Glutamatergic neuron (in vitro differentiated cells): ENCODE measurements around the gene CAMTA1. TPM values are rescaled to one million over a fixed set of nuclear protein-coding genes. Genes with fewer than 3 reads are reported as not detected.

Experiments used
- DNase-seq: peaks from one replicate; pipeline ENCODE4 v3.0.0; 2022
- H3K27ac Mint-ChIP-seq: one replicate; pipeline ENCODE4 v1.8.0; 2020; ENCODE audit warnings: mild to moderate bottlenecking, mixed read lengths, inconsistent platforms; ENCODE audit not compliant: unreplicated experiment
- H3K27me3 Mint-ChIP-seq: one replicate; pipeline ENCODE4 v1.8.0; 2020; ENCODE audit warnings: mild to moderate bottlenecking, moderate library complexity, mixed read lengths, inconsistent platforms; ENCODE audit not compliant: unreplicated experiment
- H3K36me3 Mint-ChIP-seq: one replicate; pipeline ENCODE4 v1.8.0; 2020; ENCODE audit warnings: mild to moderate bottlenecking, mixed read lengths, inconsistent platforms; ENCODE audit not compliant: unreplicated experiment
- H3K4me1 Mint-ChIP-seq: one replicate; pipeline ENCODE4 v1.8.0; 2020; ENCODE audit warnings: mild to moderate bottlenecking, low read depth, mixed read lengths, inconsistent platforms; ENCODE audit not compliant: unreplicated experiment
- H3K4me3 Mint-ChIP-seq: one replicate; pipeline ENCODE4 v1.8.0; 2020; ENCODE audit warnings: mild to moderate bottlenecking, mixed read lengths, inconsistent platforms; ENCODE audit not compliant: unreplicated experiment
- H3K9me3 Mint-ChIP-seq: one replicate; pipeline ENCODE4 v1.8.0; 2020; ENCODE audit warnings: mild to moderate bottlenecking, moderate library complexity, mixed read lengths, inconsistent platforms; ENCODE audit not compliant: unreplicated experiment
- CTCF ChIP-seq: fragments of 200-600 bp; sonication (generic); IDR thresholded peaks from one replicate; pipeline ENCODE4 v1.5.0; 2021; ENCODE audit not compliant: partially characterized antibody, unreplicated experiment
- total RNA-seq: library from RNA; stranded (reverse); fragmentation: NEBNext Ultra II Directional; extraction: Animal tissue kit (Norgen Biotek cat#: 25700); gene quantifications from one replicate; pipeline ENCODE4 v1.2.1, GENCODE V29; 2021; ENCODE audit not compliant: unreplicated experiment

CAMTA1 gene
- total RNA-seq, 1 donor from 2014 or later = 77.2 TPM

DNA sequence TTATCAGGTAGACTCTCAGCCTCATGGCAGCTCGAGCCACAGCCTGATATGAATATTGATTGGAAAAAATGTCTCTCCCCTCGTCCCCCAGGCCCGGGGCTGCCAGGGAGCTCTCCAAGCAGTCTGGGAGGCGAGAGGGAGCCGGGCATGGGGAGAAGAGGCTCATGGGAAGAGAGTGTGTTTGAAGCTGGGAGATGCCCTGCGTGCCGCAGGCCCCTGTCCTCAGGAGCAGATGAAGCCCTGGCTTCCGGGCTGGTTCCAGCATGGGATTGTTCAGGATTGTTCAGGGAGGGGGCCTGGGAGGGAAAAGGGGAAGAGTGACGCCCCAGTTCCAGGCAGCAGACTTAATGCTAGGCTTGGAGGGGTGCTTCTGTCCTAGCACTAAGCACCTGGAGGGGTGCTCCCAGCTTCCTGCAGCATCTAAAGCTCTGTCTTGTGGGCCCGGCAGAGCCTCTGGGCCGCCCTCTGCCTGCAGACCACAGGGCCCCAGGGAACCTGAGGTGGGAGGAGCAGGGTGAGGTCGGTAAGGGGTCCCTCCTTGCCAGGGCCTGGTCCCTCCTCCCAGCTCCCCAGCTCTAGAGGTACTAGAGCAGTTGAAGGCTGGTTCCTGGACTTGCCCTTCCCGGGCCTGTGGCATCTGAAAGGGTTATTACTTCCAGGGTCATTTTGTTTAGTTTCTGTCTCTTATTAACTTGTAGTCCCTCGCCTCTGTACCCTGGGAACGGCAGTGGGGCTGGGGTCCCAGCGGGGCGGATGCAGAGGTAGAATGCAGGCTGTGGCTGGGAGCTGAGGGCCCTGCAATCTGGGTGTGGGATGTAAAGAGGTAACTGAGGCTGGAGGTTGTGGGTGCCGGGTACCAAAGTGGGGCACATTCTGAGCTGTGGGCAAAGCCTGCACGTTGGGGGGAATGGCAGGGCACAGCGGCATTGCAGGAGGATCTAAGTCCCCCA, 651.1 kb downstream of the CAMTA1 start:
- TF ChIP-seq CTCF = no peak
- Mint-ChIP-seq H3K27ac (no peak overlapping the region), H3K4me1 (peaks cover 1% of the 10 kb centered on the region), H3K4me3 (no peak overlapping the region), H3K27me3 (peaks cover 5% of the 10 kb centered on the region), H3K36me3 (no peaks in the 10 kb centered on the region), H3K9me3 (peaks cover 4% of the 10 kb centered on the region)
- no peak for DNase-seq

GRCh38 chr1:7437036-7437435, 651.8 kb downstream of the CAMTA1 start:
- no peak for TF ChIP-seq CTCF
- Mint-ChIP-seq H3K27me3 (peaks cover 5% of the 10 kb centered on the region), H3K36me3 (no peaks in the 10 kb centered on the region), H3K27ac (no peak overlapping the region), H3K9me3 (peaks cover 5% of the 10 kb centered on the region), H3K4me3 (no peak overlapping the region), H3K4me1 (peaks cover 1% of the 10 kb centered on the region)
- DNase-seq = no peak

DNA sequence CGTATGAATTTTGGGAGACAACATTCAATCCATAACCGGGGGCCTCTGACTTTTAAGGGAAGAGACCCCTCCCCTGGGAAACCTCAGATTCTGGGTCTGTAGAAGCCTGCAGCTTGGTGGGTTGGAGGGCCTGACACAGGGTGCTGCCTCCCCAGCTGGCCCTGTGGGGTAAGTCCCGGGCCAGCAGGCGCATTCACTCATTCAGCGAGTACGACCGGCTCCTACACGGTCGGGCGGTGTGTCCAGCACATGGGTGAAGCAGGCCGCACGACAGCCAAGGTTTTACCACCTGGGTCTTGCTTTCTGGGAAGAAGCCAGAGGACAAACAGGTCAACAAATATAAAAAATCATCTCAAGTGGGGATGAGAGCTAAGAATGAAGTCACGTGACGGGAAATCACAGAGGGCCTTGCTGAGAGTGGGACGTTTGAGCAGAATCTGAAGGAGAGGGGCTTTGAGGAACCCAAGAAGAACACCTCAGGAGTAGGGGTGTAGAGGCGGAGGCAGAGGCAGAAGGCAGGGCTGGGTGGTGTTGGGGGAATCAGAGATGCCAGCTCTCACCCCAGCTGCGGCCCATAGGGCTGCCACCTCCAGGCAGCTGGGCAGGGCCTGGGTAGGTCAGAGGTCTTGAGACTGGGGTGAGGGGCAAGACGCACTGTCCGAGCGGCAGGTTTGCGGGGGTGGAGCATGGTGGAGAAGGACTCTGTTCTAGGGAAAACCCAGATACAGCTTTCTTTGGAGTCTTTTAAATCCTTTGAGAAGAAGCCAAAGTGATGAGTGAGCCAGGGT, 652.5 kb downstream of the CAMTA1 start:
- no peak for TF ChIP-seq CTCF
- Mint-ChIP-seq H3K4me3 (no peak overlapping the region), H3K4me1 (no peaks in the 10 kb centered on the region), H3K36me3 (peaks cover under 1% of the 10 kb centered on the region), H3K9me3 (peaks cover 5% of the 10 kb centered on the region), H3K27me3 (peaks cover 4% of the 10 kb centered on the region), H3K27ac (no peak overlapping the region)
- DNase-seq = no peak

GRCh38 chr1:7438396-7438785, 653.1 kb downstream of the CAMTA1 start:
- H3K27me3 Mint-ChIP-seq = peaks cover 4% of the 10 kb centered on the region
- H3K36me3 Mint-ChIP-seq = peaks cover 4% of the 10 kb centered on the region
- H3K9me3 Mint-ChIP-seq = peaks cover 5% of the 10 kb centered on the region
- no peak for DNase-seq
- no peak for TF ChIP-seq CTCF
- H3K27ac Mint-ChIP-seq = no peak overlapping the region
- no peak overlapping the region for H3K4me3 Mint-ChIP-seq
- H3K4me1 Mint-ChIP-seq = no peaks in the 10 kb centered on the region
